NCI-H1417 (cell line): ENCODE measurements around the gene CORIN.
"Not testable (repeated sequence)": the region's sequence is repeated elsewhere in the genome, so short reads cannot be mapped to it uniquely, and the experiment has no call there.

Experiments
- DNase-seq, 3 experiments: peaks; one replicate each; lab custom pipeline; 2025; lab: John Stamatoyannopoulos, UW

Gene CORIN

DNA sequence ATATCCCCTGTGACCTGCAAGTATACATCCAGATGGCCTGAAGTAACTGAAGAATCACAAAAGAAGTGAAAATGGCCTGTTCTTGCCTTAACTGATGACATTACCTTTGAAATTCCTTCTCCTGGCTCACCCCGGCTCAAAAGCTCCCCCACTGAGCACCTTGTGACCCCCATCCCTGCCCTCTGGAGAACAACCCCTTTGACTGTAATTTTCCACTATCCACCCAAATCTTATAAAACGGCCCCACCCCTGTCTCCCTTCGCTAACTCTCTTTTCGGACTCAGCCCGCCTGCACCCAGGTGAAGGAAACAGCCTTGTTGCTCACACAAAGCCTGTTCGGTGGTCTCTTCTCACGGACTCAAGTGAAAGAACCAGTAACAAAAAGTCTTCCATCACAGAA lies 69.9 kb downstream of the CORIN start:
- DNase-seq = not testable (repeated sequence)

DNA sequence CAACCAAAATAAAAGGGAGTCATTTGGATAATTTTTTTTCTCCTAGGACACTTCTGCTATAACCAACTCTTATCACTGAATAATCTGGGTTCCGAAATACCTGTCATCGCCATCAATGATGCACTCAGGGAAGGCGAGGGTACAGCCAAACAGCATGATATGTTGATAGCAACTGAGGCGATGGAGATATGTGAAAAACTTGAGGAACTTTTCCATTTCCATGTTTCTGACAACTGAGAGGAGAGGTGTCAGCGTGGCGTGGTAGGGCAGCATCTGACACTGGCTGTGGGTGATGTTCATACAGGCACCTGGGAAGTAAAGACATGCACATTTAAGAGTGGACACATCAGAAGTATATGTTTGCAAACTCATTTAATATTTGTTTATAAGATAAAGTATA lies 74.6 kb downstream of the CORIN start:
- no peak for DNase-seq

DNA sequence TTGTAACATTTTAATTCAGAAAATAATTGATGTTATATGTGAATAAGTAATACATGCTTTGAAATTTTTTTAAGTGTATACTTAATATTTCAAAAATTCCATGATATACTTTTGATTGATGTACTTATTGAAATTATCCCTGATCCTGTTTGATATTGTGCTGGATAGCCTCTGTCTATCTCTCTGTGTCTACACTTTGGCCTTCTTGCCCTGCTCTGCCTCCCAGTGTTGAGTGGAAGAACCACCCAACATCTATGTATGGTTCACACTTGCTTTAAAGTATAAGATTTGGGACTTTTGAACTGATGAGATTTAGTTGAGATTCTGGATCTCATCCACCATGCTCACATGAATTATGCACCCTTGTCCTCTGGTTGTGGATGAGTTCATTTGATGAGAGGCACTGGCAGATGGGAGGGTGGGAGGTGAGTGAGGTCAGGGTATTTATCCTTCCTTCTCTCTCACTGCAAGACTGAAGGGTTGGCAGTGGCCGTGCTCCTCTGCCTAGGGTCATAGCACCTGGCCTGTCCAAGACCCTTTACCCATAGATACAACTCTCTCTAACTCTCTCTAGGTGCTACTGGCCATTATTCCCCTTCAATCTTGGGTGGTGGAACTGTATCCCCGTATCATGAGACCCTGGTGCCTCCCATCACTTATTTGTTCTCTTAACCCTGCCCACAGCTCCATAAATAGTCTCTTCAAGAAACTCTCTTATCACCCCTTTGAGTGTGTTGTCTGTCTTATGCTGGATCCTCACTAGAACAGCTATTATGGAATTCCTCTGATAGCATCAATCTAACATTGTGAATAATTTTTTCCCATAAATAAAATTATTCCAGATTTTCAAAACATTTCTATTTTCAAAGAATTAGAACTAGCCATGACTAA lies 75.2 kb downstream of the CORIN start:
- no peak for DNase-seq

DNA sequence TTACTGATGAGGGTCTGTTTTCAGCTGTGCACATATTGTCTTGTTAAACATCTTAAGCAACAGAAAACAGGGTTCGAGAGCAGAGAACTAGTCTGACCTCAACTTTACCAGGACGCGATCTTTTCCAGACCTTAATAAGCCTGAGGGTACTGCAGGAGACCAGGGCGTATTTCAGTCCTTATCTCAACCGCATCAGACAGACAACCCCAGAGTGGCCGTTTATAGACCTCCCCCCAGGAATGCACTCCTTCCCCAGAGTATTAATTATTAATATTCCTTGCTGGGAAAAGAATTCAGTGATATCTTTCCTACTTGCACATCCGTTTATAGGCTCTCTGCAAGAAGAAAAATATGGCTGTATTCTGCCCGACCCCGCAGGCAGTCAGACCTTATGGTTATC lies 84.6 kb downstream of the CORIN start:
- DNase-seq = not testable (repeated sequence)

DNA sequence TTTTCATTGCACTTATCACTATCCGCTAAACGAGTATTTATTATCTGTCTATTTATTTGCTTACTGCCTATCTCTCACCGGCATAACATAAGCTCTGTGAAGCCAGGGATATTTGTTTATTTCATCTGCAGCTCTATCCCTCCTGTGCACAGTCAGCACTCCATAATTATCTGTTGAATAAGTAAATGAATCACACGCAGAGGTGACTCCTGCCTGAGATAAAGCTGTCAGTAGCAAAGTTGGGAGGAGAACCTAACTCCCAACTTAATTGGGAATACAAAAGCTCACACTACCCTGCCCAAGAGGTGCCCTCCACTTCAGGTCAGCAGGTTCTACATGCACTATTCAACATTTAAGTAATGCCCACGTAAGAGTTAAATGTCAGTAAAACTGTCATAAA lies 85.7 kb downstream of the CORIN start:
- DNase-seq = peak in 2 of 3 experiments; percentile 20 to 60

DNA sequence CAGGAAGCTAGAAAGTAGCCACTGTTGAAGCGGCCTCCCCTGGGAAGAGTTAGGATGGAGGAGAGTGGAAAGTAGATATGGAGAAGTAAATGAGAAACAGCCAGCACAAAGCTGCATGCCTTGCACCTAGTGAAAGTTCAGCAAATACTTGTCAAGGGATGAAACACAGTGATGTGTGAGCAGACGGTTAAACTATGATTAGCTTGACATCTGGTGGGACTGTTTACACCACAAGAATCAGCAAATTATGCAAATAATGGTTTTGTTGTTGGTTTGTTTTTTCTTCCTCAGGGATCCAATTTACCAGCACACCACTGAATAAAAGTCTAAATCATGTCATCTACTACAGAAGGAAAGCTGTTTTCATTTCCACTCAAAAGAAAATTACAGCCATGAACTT lies 87.1 kb downstream of the CORIN start:
- DNase-seq = no peak

DNA sequence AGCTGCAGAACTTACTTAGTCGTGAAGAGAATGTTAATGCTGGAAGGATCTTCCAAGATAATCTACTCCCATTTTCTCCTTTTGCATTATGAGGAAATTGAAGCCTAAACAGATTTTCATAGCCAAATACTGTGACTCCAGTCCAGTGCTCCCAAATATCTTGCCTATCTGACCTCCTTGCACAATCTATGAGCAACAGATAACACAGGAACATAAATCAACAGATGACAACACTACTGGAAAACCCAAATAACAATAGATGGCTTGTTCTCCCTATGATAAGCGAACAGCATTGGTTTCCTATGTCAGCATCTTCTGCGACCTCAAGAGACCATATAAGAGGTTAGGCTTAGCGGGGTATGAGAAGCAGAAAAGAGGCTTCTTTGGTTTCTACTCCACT lies 88.0 kb downstream of the CORIN start:
- DNase-seq = no peak

DNA sequence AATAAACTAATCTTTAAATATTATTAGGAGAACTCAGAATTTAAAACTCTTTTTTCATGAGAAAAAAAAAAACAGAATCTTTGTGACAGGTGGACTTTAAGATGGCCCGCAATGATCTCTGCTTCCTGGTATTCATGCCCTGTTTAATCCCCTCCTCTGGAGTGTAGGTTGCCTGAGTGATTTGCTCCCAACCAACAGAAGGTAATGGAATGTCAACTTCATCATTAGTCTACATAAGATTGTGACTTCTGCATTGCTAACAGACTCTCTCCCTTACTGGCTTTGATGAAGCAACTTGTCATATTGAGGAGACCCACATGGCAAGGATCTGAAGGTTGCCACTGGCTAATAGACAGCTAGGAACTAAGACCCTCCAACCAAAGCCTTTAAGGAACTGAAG lies 88.8 kb downstream of the CORIN start:
- no peak for DNase-seq

DNA sequence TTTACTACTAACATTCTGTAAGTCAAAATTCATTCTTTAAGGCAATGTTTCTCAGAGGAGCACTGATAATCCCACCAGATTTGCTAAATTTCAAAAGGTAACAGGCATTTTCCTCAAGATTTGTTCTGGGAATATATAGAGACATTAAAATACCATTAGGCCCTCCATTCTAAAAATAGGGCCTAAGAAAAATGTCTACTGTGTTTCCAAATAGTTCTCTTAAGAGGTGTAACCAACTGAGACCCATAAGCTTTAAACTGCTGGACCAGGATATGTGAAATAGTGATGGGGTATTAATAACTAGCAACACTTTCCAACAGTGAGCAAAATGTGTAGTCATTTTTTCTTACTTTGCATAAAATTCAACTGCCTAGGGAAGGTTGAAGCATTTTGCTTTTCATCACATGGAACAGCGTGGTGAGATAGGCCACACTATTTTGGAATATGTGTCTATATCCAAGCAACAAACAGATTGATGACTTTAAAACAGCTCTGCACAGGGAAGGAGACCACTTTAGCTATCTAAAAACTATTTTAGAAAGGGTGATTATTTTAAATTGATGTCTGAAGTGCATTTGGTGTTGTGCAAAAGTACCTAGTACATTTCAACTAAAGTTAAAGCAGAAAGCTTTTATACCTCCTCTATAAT lies 89.9 kb downstream of the CORIN start:
- peak in 1 of 3 experiments; percentile 46 for DNase-seq

DNA sequence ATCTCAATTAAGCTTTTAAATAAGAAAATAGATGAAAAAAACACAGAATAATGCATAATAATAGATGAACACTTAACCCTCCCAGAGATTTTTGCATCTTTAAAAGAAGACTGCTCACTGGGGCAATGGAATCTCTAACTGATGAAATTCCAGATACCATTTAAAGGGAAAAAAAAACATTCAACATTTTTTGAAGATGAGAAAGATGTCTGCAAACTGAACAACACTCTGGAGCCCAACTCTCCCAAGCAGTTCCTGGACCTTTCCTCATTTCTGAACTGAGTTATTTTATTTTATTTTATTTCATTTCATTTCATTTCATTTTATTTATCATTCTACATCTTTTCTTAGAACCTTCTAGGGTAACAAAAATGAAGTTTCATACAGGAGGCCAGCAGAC lies 90.7 kb downstream of the CORIN start:
- no peak for DNase-seq

DNA sequence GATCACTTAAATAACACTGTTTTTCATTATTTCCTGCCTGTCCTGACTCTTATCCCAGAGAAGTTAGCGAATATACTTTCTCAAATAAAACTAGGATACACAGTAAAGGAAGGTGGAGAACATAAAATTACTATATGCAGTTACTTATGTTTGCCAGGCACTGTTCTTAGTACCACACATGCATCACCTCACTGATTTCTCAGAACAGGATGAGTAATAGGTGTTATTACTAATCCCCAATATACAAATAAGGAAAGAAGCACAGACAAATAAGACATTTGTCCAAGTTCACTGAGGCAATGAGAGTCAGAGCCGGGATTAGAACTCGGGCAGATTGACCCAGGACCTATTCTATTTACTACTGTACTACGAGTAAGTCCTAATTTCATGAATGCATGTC lies 91.7 kb downstream of the CORIN start:
- DNase-seq = no peak

DNA sequence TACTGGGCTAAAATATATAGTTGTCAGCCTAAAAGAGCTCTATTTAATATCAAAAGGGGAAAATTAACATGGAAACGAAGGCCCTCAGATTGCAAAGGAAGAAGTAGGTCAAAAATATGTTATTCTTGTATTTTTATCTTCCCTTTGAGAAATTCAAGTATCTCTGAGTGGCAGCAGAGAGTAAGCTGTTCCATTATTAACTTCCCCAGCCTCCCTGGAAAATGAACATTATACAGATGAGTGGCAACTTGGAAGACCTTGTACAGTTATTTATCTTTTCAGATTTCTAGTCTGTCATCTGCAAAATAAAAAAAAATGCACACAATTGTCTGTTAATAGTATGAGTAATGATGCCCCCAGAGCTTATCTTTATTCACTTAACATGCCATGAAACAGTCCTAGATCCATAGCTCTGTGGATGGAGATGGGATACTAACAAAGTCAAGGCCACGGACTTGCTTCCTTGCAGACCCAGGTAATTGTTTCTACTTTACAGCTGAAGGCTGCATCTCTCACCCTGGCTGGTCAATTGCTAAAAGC lies 93.0 kb downstream of the CORIN start:
- no peak for DNase-seq

DNA sequence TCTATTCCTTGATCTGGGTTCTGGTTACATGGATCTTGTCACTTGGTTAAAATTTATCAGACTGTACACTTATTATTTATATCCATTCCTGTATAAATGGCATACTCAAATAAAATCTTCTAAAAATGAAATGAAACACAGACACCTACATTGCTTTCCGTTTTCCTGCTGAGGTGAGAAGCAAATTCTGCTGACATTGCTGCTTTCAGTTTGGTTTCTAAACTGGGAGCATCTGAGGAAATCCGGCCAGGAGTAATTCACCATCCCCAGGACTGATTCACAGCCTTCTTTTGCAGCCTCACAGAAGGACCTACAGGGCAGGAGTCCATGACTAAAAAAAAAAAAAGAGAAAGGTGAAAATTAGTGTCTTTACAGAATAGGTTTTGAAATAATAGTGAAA lies 93.6 kb downstream of the CORIN start:
- DNase-seq = no peak

DNA sequence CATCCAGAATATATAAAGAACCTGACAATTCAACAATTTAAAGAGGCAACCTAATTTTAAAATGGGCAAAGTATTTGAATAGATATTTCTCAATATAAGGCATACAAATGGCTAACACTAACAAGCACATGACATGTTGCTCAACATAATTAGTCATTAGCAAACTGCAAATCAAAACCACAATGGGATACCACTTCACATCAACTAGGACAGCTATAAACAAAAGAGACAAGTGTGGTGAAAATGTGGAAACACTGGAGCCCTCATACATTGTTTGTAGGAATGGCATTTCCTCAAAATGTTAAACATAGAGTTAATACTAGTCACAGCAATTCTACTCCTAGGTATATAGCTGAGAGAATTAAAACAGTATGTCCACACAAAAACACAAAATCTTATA lies 96.7 kb downstream of the CORIN start:
- peak in 1 of 3 experiments; percentile 40 for DNase-seq

DNA sequence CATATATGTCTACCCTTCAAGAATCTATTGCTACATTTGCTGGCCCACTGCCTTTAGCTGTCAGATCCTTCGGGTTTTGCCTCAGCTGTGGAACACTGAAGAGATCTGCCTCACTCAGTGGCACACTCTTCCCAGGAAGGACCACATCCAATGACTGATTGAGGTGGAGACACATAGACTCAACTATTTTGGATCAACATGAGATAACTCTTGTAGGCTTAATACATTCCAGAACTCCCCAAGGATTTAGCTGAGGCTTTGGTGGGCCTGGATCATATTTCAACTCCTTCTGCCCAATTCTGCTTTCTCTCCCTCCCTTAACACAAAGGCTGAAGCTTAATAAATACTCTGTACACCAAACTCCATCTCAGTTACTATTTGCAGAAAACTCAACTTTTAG lies 100.5 kb downstream of the CORIN start:
- no peak for DNase-seq

DNA sequence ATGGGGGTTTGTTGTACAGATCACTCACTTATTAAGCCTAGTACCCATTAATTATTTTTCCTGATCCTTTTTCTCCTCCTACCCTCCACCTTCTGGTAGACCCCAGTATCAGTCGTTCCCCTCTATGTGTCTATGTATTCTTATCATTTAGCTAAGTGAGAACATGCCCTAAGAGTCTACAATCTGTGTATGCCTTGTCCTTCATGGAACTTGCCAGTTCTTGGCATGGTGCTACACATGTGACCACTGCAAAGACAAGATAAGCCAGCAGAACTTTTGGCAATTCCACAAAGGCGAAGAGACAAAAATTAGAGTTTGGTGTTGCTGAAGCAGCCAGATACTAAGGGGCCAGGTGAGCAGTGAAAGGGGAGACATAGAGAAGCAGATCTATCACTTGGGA lies 101.3 kb downstream of the CORIN start:
- DNase-seq = no peak

DNA sequence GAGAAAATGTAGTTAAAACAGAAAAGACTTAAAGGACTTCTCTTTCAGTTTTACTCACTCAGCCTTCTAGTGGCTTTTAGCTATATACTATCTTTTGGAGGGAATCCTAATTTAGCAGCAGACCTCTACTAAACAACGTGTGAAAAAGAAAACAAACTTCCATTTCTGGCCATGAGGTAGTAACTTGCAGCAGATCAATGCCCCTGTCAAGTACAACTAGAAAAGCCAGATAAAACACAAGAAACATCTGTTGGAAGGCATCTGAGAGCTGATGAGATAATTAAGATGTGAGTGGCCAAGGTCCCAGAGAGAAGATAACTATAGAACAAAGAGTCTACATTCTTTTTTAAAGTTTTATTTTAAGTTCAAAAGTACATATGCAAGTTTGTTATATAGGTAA lies 101.7 kb downstream of the CORIN start:
- no peak for DNase-seq

DNA sequence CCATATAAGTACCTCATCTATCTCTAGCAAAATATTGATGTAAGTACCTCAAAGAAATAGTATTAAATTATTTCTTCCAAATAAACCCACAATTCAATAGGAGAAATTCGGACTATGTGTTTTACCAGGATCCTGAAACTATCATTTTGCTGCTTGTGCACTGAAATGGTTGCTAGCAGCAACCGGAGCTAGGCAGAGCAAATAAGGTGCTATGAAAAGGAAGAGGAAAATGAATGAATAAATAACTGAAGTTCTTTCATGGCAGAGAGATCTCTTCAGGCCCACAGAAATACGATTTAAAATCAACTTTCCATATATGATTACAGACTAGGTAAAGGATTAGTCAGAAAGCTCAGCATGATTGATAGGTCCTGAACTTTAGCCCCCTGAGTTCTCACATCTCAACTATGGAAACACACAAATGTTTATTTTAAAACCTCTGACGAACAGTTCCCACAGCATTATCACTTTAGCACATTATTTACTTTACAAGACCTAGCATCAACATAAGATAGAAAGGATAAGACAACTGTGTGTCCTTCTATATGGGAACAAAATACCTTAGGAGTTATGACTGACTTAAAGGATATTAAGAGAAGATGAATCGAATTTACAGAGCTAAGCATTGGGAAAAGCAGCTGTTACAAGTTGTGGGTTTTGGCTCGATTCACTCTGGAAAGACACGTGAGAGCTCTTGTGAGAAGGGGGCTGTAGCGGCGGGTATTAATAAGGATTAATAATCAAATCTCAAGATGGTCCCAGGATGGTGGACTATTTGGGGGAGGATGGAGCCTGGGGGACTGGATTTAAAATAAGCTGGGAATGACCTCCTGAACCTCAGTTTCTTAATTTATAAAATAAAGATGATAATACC lies 104.3 kb downstream of the CORIN start:
- DNase-seq = no peak

DNA sequence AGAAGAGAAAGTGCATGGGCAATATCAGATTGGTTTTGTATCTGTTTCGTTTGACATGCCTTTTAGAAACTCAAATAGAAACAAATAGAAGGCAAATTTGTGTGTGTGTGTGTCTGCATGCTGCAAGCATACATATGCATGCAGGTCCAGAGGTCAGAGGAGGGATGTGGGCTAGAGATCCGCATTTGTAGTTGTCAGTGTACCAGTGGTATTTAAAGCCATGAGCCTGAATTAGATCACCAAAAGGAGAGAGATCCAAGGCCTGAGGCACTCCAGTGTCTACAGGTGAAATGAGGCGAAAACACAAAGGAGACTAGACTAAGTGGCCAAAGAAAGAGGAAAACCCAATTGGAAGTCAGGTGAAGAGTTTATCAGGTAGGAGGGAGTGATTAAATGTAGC lies 106.7 kb downstream of the CORIN start:
- DNase-seq = no peak

DNA sequence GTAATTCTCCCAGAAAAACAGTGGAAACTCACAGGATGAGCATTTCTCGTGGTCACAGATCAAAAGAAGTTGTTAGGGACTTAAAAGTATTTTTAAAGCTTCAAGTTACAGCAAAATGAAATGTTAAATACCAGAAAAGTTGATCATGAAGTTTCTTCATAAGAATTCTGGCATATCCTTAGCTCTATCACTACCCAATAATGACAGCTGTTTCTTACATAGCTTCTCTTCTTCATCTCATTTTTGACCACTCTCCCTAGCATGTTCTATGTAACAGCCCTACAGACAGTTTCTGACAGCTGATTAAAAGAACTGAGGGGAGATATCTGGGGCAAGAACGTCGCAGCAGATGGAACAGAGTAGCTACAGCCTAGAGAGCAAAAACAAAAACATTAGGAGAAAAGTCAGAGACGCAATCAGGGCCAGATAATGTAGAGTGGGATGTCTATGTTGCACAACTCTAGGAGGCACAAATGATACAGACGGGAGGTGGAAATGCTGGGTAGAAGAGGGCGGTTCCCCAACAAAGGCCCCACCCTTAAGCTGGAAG lies 108.7 kb downstream of the CORIN start:
- no peak for DNase-seq

DNA sequence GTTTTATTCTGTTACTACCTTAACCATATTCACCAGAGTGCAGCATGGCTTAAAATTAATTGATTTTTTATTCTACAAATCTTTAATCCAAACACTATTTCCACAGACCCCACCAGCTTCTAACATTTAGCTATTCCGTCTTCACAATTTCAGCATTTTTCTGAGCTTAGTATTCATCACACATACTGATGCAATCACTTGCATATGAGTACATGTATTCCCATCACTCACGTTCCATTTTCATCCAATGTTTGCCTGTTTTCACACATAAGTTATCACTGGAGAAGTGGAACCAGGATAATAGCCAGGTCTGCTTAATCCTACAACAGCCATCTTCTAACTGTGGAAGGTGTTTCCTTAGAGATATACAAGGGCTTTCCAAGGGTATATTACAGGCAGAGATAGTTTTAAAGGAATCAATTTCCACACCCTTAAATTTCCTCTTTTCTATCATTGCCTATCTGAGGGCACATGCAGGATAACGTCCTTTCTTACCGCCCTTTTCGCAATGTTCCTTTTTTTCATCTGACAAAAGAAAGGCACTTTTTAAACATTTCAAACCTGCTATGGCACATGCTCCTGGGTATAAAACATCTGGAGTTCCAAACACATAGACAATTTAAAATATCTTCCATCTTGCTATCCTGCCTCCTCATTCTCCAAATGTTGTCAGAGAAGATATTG lies 115.8 kb downstream of the CORIN start:
- no peak for DNase-seq
